H9 (cell line): ENCODE data around the gene PRR35. TPM values are rescaled to one million over a fixed set of nuclear protein-coding genes. Genes with fewer than 3 reads are reported as not detected.

Experiments
- DNase-seq: peaks from one replicate; pipeline ENCODE4 v3.0.0-alpha.2; 2017
- H2AFZ ChIP-seq: one replicate; pipeline ENCODE4 v1.6.1; 2013; ENCODE audit warnings: mild to moderate bottlenecking, low read length, control low read depth, moderate library complexity
- H2AK5ac ChIP-seq: 2 replicates; pipeline ENCODE4 v1.6.1; 2013; ENCODE audit warnings: low read length, control low read depth, mixed read lengths; ENCODE audit not compliant: insufficient read length
- H2BK120ac ChIP-seq: one replicate; pipeline ENCODE4 v1.6.1; 2013; ENCODE audit warnings: low read depth, mild to moderate bottlenecking, low read length, control low read depth, inconsistent platforms; ENCODE audit not compliant: poor library complexity, severe bottlenecking
- H2BK12ac ChIP-seq: 2 replicates; pipeline ENCODE4 v1.6.1; 2013; ENCODE audit warnings: low read length, control low read depth, mixed read lengths, low read depth; ENCODE audit not compliant: insufficient read length
- H2BK15ac ChIP-seq: 2 replicates; pipeline ENCODE4 v1.6.1; 2013; ENCODE audit warnings: low read depth, low read length, control low read depth
- H2BK20ac ChIP-seq: one replicate; pipeline ENCODE4 v1.6.1; 2013; ENCODE audit warnings: low read depth, mild to moderate bottlenecking, low read length, control low read depth, inconsistent platforms; ENCODE audit not compliant: poor library complexity, severe bottlenecking
- H2BK5ac ChIP-seq: 2 replicates; pipeline ENCODE4 v1.6.1; 2013; ENCODE audit warnings: low read length, control low read depth, mixed read lengths; ENCODE audit not compliant: insufficient read length
- H3K14ac ChIP-seq: 2 replicates; pipeline ENCODE4 v1.6.1; 2013; ENCODE audit warnings: low read length, control low read depth; ENCODE audit not compliant: insufficient read depth
- H3K18ac ChIP-seq: 2 replicates; pipeline ENCODE4 v1.6.1; 2013; ENCODE audit warnings: low read depth, mild to moderate bottlenecking, mixed read lengths, low read length, control low read depth; ENCODE audit not compliant: insufficient read length
- H3K23ac ChIP-seq: 2 replicates; pipeline ENCODE4 v1.6.1; 2013; ENCODE audit warnings: low read length, control low read depth, mixed read lengths, low read depth; ENCODE audit not compliant: insufficient read length
- H3K23me2 ChIP-seq: 2 replicates; pipeline ENCODE4 v1.6.1; 2013; ENCODE audit warnings: low read depth, mild to moderate bottlenecking, mixed read lengths, low read length, control low read depth; ENCODE audit not compliant: insufficient read length, poor library complexity, severe bottlenecking
- H3K27ac ChIP-seq: 2 replicates; pipeline ENCODE4 v1.5.1; 2013; ENCODE audit warnings: low read length, control low read depth, mixed read lengths, low read depth; ENCODE audit not compliant: insufficient read length
- H3K27me3 ChIP-seq: 2 replicates; pipeline ENCODE4 v1.6.1; 2013; ENCODE audit warnings: low read length, control low read depth, inconsistent platforms; ENCODE audit not compliant: insufficient read depth
- H3K4ac ChIP-seq: 2 replicates; pipeline ENCODE4 v1.6.1; 2013; ENCODE audit warnings: low read depth, mild to moderate bottlenecking, control low read depth, inconsistent platforms, low read length, moderate library complexity
- H3K4me1 ChIP-seq: 2 replicates; pipeline ENCODE4 v1.6.1; 2013; ENCODE audit warnings: low read length, control low read depth, inconsistent platforms; ENCODE audit not compliant: insufficient read depth
- H3K4me2 ChIP-seq: 2 replicates; pipeline ENCODE4 v1.6.1; 2013; ENCODE audit warnings: low read length, control low read depth, mixed read lengths; ENCODE audit not compliant: insufficient read length, insufficient read depth
- H3K56ac ChIP-seq: 2 replicates; pipeline ENCODE4 v1.6.1; 2013; ENCODE audit warnings: low read depth, mild to moderate bottlenecking, mixed read lengths, low read length, control low read depth; ENCODE audit not compliant: insufficient read length
- H3K79me1 ChIP-seq: 2 replicates; pipeline ENCODE4 v1.6.1; 2013; ENCODE audit warnings: low read depth, mild to moderate bottlenecking, moderate library complexity, low read length, control low read depth, inconsistent platforms; ENCODE audit not compliant: insufficient read depth, poor library complexity, severe bottlenecking
- H3K79me2 ChIP-seq: 2 replicates; pipeline ENCODE4 v1.6.1; 2013; ENCODE audit warnings: low read length, control low read depth, inconsistent platforms; ENCODE audit not compliant: insufficient read depth
- H3K9ac ChIP-seq: 2 replicates; pipeline ENCODE4 v1.6.1; 2013; ENCODE audit warnings: low read length, control low read depth, mixed read lengths; ENCODE audit not compliant: insufficient read length; ENCODE audit errors: extremely low read depth
- H3K9me3 ChIP-seq: one replicate; pipeline ENCODE4 v1.6.1; 2013; ENCODE audit warnings: low read depth, low read length, inconsistent platforms; ENCODE audit not compliant: control insufficient read depth
- H3T11ph ChIP-seq: one replicate; pipeline ENCODE4 v1.6.1; 2013; ENCODE audit warnings: mild to moderate bottlenecking, low read length, control low read depth, inconsistent platforms
- H4K20me1 ChIP-seq: one replicate; pipeline ENCODE4 v1.6.1; 2013; ENCODE audit not compliant: control insufficient read depth, insufficient read length, insufficient read depth
- H4K5ac ChIP-seq: 2 replicates; pipeline ENCODE4 v1.6.1; 2013; ENCODE audit warnings: low read depth, mild to moderate bottlenecking, mixed read lengths, low read length, control low read depth; ENCODE audit not compliant: insufficient read length
- H4K8ac ChIP-seq: replicated peaks from 2 replicates; pipeline ENCODE4 v1.6.1; 2013; ENCODE audit warnings: low read length, control low read depth, mixed read lengths, low read depth; ENCODE audit not compliant: insufficient read length
- H4K91ac ChIP-seq: 2 replicates; pipeline ENCODE4 v1.6.1; 2013; ENCODE audit warnings: low read depth, mild to moderate bottlenecking, moderate library complexity, mixed read lengths, low read length, control low read depth; ENCODE audit not compliant: insufficient read length
- H3K27ac Mint-ChIP-seq, 3 experiments: 2 replicates in 2 of 3; 3 replicates in 1 of 3; pipeline ENCODE4 v1.8.0; 2020 to 2021; ENCODE audit warnings: mixed read lengths in 3 of 3, mild to moderate bottlenecking in 1 of 3, moderate library complexity in 1 of 3
- H3K27me3 Mint-ChIP-seq: 2 replicates; pipeline ENCODE4 v1.8.0; 2021; ENCODE audit warnings: low read depth, mild to moderate bottlenecking, moderate library complexity, mixed read lengths
- H3K36me3 Mint-ChIP-seq, 3 experiments: 2 replicates in 2 of 3; 3 replicates in 1 of 3; pipeline ENCODE4 v1.8.0; 2020 to 2021; ENCODE audit warnings: low read depth in 3 of 3, mixed read lengths in 3 of 3; ENCODE audit not compliant: insufficient read depth in 1 of 3
- H3K4me1 Mint-ChIP-seq, 2 experiments: 2 replicates each; pipeline ENCODE4 v1.8.0; 2020; ENCODE audit warnings: mixed read lengths in 2 of 2
- H3K4me3 Mint-ChIP-seq, 2 experiments: 2 replicates in 1 of 2; 3 replicates in 1 of 2; pipeline ENCODE4 v1.8.0; 2020 to 2021; ENCODE audit warnings: mild to moderate bottlenecking in 2 of 2, mixed read lengths in 2 of 2, moderate library complexity in 1 of 2
- H3K9me3 Mint-ChIP-seq, 2 experiments: 2 replicates in 1 of 2; 3 replicates in 1 of 2; pipeline ENCODE4 v1.8.0; 2020; ENCODE audit warnings: mild to moderate bottlenecking in 2 of 2, mixed read lengths in 2 of 2, moderate library complexity in 1 of 2
- CTCF ChIP-seq: fragments of 200-600 bp; sonication (generic); conservative IDR thresholded peaks from 3 replicates; pipeline ENCODE4 v1.8.0; 2021; ENCODE audit warnings: antibody characterized with exemption, mild to moderate bottlenecking
- WGBS: extraction: QIAGEN DNeasy Blood & Tissue Kit; methylation state at CpG from one replicate; pipeline ENCODE4 v1.1.7; 2013; ENCODE audit warnings: missing lambda C conversion rate, low lambda C conversion rate, mixed read lengths; ENCODE audit not compliant: insufficient read length; ENCODE audit errors: extremely low coverage; 5-methylcytosine and 5-hydroxymethylcytosine counted together
- total RNA-seq: library from RNA; stranded (reverse); gene quantifications from 2 replicates; pipeline ENCODE4 v1.2.1, GENCODE V29; 2021

PRR35 gene
- total RNA-seq, 1 experiment from 2014 or later = 0.33 TPM

GRCh38 chr16:563072-563644, 3.0 kb downstream of the PRR35 start:
- Histone ChIP-seq H3K27me3 (peaks cover 2% of the 10 kb centered on the region; the same call in 1 of the 2 replicates), H3K79me2 (no peaks in the 10 kb centered on the region), H3K9me3 (no peaks in the 10 kb centered on the region), H2AFZ (no peak overlapping the region), H3K18ac (no peak overlapping the region), H2BK12ac (no peak overlapping the region), H2BK5ac (no peak overlapping the region), H2BK120ac (no peak overlapping the region), H4K20me1 (peaks cover 3% of the 10 kb centered on the region), H4K5ac (no peak overlapping the region), H3K23ac (no peak overlapping the region), H2AK5ac (no peak overlapping the region), H3K27ac (no peak overlapping the region), H3T11ph (no peak overlapping the region), H4K8ac (no peak overlapping the region), H2BK15ac (no peak overlapping the region), H3K14ac (no peak overlapping the region), H2BK20ac (no peak overlapping the region), H3K23me2 (no peaks in the 10 kb centered on the region), H3K56ac (no peak overlapping the region), H3K4ac (no peak overlapping the region), H3K4me2 (no peak overlapping the region), H3K4me1 (no peaks in the 10 kb centered on the region), H3K9ac (no peak overlapping the region), H4K91ac (no peak overlapping the region), H3K79me1 (no peaks in the 10 kb centered on the region)
- peaks cover 36% of the 10 kb centered on the region for H3K27me3 Mint-ChIP-seq
- H3K27ac Mint-ChIP-seq = no peak overlapping the region; a peak in 1 of 7 replicates
- no peaks in the 10 kb centered on the region; a peak in 1 of 7 replicates for H3K36me3 Mint-ChIP-seq
- TF ChIP-seq CTCF = no peak
- DNase-seq = no peak
- H3K4me1 Mint-ChIP-seq = peaks cover 4 to 15% of the 10 kb centered on the region in 2 experiments
- no CpG with 5 or more reads among the region's 30 CpGs for WGBS
- H3K4me3 Mint-ChIP-seq = no peak overlapping the region
- no peaks in the 10 kb centered on the region; a peak in 1 of 5 replicates for H3K9me3 Mint-ChIP-seq
